GM18519 (cell line): Measurements from ENCODE around the gene GALNT18.

Source experiments
- ATAC-seq: cut with Tn5 transposase; IDR thresholded peaks from one replicate; pipeline ENCODE4 v1.9.1; 2021; ENCODE audit warnings: mild to moderate bottlenecking, moderate library complexity; ENCODE audit not compliant: unreplicated experiment, low FRiP score

The GALNT18 gene

DNA sequence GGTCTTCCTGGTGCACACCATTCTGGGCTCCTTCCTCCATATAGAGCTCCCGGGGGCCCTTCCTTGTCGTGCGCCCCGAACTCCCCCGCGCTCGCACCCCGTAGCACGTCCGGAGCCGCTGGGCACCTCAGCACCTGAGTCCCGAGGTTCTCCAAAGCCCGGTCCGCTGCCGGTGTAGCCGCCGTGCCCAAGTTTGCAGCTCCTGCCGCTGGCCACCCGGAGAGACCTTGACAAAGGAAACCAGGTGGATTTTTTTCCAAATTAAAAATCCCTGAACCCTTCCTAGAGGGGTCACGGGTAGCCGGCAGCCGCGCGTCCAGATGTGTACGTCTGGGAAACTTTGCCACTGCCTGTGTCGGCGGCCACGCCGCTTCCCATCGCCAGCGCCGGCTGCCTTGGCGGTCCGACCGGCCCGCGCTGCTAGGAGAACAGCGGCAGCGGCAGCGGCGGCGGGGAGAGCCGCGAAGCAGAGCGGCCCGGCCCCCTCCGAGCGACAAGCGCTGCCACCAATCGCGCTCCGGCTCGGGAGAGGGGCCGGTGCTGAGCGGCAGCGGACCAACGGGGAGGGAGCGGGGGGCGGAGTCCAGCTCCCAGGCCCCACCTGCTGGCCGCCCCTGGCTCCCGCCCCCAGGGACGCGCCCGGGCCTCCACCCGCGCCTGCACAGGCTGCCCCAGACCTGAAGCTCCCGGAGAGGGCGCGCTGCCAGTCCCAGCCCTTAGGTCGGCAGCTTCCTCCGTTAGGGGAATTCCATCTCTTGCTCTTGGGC lies at the start of gene GALNT18:
Gene GALNT18, minus strand, starts transcription at position 433 of the 767 bp plus-strand sequence.
- peak; percentile 92 for ATAC-seq

- no peak for ATAC-seq
These were observed 48.8 kb upstream of the GALNT18 start for GRCh38 chr11:11670574-11670973.

DNA sequence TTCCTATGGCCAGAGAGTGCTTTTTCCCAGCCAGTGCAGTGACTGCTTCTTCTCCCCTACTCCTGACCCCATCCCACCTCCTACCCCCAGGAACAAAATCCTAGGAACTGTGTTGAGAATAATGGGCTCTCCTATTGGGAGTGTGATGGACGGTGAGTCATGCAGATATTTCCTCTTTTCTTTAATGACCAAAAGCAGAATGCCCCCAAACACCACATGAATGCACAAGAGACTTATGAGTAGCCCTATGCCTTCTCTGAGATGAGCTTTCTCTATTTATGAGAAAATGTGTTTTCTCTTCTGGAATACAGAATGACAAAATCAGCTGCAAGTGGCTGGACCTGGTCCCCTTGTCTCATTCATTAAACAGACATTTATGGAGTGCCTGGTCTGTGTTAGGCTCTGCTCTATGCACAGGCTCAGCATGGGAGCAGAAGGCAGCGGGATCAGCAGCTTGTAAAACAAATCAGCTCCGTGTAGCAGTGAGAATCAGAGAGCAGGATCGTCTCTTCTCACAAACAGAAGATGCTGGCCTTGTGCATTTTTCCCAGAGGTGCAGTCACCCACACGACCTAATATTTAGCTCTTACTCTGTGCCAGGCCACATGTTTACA lies 47.5 kb upstream of the GALNT18 start:
- no peak for ATAC-seq

GRCh38 chr11:11668781-11669180 lies 47.0 kb upstream of the GALNT18 start:
- ATAC-seq: no peak

DNA sequence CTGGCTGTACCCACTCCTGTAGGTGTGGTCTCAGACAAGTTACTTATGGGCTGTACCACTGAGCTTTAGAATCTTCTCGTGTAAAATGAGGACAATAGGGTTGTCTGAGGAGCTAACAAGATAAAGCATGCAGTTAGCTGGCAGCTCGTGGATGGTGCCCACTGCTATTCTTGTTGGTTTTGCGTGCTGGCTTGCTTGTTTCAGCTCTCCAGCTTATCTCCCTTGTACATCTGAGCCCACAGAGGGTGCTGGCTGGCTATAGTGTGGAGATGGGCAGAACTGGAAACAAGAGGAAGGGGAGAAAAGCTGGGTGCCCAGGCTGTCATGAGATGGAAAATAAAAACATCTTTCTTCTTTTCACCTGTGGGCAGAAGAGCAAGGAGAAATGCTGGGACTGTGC lies 46.5 kb upstream of the GALNT18 start:
- no peak for ATAC-seq

DNA sequence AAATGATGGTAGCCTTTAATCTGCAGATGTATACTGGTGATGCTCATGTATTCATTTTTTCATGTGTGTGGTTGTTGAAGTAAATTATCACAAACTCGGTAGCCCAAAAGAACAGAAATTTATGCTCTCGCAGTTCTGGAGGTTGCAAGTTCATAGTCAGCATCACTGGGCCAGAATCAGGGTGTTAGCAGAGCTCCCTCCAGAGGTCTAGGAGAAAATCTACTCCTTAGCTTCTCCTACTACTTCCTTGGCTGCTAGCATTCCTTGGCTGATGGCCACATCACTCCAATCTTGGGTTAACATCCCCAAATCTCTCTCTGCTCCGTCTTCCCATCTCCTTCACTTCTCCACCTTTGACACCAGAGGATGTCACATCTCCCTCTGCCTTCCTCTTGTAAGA lies 45.3 kb upstream of the GALNT18 start:
- ATAC-seq: no peak

- ATAC-seq: no peak
These were observed 43.6 kb upstream of the GALNT18 start for GRCh38 chr11:11665407-11665806.

DNA sequence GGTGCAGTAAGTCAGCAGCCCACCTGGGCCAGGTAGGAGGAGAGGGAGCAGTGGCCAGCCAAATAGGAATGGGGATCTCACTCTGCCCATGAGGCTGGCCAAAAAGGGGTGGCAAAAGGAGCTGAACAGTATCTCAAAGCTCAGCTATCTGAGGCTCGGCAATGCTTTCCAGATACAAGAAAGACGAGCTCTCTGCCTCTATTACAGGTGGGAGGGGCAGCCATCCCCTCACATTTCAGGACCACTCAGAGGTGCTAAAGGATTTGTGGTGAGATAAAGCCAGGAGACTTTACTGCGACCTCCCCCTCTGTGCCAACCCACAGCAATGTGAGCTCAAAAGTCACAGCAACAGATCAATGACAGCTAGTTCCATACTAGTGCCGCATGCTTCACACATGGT lies 42.1 kb upstream of the GALNT18 start:
- no peak for ATAC-seq

GRCh38 chr11:11662578-11662977 lies 40.8 kb upstream of the GALNT18 start:
- ATAC-seq: no peak

DNA sequence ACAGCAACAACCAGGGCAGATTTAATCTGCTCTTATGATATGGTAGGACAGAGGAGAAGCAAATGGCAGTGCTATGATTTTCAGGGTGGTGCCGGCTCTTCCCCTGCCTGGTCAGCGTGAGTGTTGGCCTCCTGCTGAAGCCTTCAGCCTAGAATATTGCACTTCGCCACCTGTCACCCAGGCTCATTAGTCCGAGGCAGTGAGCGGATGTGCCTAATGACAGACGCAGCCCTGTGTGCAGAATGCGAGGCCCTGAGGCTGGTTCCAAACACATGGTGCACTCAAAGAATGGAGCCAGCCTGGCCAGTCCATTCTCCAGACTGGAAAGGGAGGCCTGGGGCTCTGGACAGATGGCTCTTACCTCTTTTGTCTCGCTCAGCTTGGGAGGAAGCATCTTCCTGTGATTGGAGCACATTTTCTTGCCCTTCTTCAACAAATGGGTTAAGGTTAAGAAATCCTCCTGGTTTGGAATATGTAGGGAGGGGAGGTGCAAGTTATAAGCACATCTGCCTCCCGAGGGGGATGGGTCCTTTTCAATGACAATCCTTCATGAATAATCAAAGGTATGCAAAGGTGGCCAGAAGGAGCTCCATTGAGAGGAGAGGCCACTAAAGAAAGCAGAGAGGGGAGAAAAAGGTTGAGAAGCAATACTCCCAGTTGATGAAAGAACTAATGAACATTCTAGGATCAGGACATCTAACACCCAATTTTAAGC lies 39.7 kb upstream of the GALNT18 start:
- ATAC-seq: no peak

DNA sequence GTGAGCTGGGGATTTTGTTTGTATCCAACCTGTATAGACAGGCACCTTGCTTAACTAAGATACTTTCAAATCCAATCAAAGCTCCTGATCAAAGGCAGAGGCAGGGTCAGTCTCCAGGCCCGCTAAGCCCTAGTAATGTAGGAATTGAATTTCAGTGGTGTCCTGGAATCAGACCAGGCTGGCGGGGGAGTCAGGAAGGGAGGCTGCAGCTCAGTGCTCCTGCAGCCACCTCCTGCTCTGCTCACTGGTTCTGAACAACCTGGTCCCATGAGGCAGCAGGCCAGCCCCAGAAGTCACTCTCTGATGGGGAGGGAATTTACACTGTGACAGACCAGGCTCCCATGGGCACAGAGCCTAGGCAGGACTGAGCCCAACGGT lies 38.5 kb upstream of the GALNT18 start:
- no peak for ATAC-seq

- ATAC-seq: no peak
These were observed 38.0 kb upstream of the GALNT18 start for GRCh38 chr11:11659567-11660362.

GRCh38 chr11:11657218-11657955 lies 35.6 kb upstream of the GALNT18 start:
- no peak for ATAC-seq

- ATAC-seq: no peak
These were observed 19.8 kb upstream of the GALNT18 start for GRCh38 chr11:11641581-11641980.

GRCh38 chr11:11640996-11641395 lies 19.2 kb upstream of the GALNT18 start:
- ATAC-seq: no peak

- no peak for ATAC-seq
These were observed 18.3 kb upstream of the GALNT18 start for GRCh38 chr11:11640152-11640551.

GRCh38 chr11:11636671-11637070 lies 14.9 kb upstream of the GALNT18 start:
- no peak for ATAC-seq

- no peak for ATAC-seq
These were observed 13.6 kb upstream of the GALNT18 start for GRCh38 chr11:11635443-11635842.

GRCh38 chr11:11629368-11629767 lies 7.6 kb upstream of the GALNT18 start:
- ATAC-seq: no peak

DNA sequence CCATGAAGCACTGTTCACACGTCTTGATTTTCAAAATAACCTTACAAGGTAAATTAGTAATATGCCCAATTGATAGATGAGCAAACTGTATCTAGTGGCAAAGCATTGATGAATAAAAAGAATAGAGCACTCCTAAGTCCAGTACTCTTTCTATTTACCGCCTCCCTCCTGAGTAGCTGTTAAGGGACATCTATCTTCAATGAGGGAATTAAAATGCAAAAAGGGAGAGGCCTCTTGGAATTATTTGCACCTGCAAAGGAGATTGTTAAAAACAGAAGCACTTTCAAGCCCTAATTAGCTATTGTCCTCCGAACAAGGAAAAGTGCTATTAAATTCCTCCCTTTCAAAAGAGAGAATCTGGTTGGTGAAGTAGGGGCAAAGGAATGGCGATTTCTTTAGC lies 6.8 kb upstream of the GALNT18 start:
- ATAC-seq: no peak
